8988T (cell line): Measurements from ENCODE around the gene PRKD1.
"Not testable (repeated sequence)": the region's sequence is repeated elsewhere in the genome, so short reads cannot be mapped to it uniquely, and the experiment has no call there.

Source experiments
- DNase-seq: peaks from one replicate; pipeline ENCODE4 v3.0.0; 2011

The PRKD1 gene

GRCh38 chr14:29734732-29735131 is 192.9 kb downstream of the PRKD1 start:
- DNase-seq = no peak

- DNase-seq = not testable (repeated sequence)
Measured at GRCh38 chr14:29726560-29727331, 200.9 kb downstream of the PRKD1 start.

- DNase-seq = no peak
Measured at GRCh38 chr14:29724991-29725390, 202.7 kb downstream of the PRKD1 start.

- DNase-seq = no peak
Measured at GRCh38 chr14:29722831-29723230, 204.8 kb downstream of the PRKD1 start.

- DNase-seq = no peak
Measured at GRCh38 chr14:29721586-29721985, 206.1 kb downstream of the PRKD1 start.

- DNase-seq = no peak
Measured at GRCh38 chr14:29717901-29718300, 209.7 kb downstream of the PRKD1 start.

- no peak for DNase-seq
Measured at GRCh38 chr14:29716150-29716549, 211.5 kb downstream of the PRKD1 start.

- DNase-seq = no peak
Measured at GRCh38 chr14:29712601-29713000, 215.0 kb downstream of the PRKD1 start.

- no peak for DNase-seq
Measured at GRCh38 chr14:29710015-29710414, 217.6 kb downstream of the PRKD1 start.

- no peak for DNase-seq
Measured at GRCh38 chr14:29709490-29709889, 218.2 kb downstream of the PRKD1 start.

- no peak for DNase-seq
Measured at GRCh38 chr14:29706700-29707099, 220.9 kb downstream of the PRKD1 start.

GRCh38 chr14:29705801-29706200 is 221.8 kb downstream of the PRKD1 start:
- DNase-seq = no peak

GRCh38 chr14:29689597-29689996 is 238.1 kb downstream of the PRKD1 start:
- not testable (repeated sequence) for DNase-seq

- no peak for DNase-seq
Measured at GRCh38 chr14:29687866-29688265, 239.8 kb downstream of the PRKD1 start.

- no peak for DNase-seq
Measured at GRCh38 chr14:29687071-29687765, 240.4 kb downstream of the PRKD1 start.

- no peak for DNase-seq
Measured at GRCh38 chr14:29684926-29685325, 242.7 kb downstream of the PRKD1 start.

GRCh38 chr14:29682789-29683188 is 244.9 kb downstream of the PRKD1 start:
- no peak for DNase-seq

- DNase-seq = no peak
Measured at GRCh38 chr14:29681316-29681715, 246.3 kb downstream of the PRKD1 start.

GRCh38 chr14:29674566-29675285 is 252.9 kb downstream of the PRKD1 start:
- DNase-seq = no peak

GRCh38 chr14:29672831-29673230 is 254.8 kb downstream of the PRKD1 start:
- no peak for DNase-seq

- no peak for DNase-seq
Measured at GRCh38 chr14:29671034-29671433, 256.6 kb downstream of the PRKD1 start.

GRCh38 chr14:29668201-29668600 is 259.4 kb downstream of the PRKD1 start:
- no peak for DNase-seq

GRCh38 chr14:29664515-29664914 is 263.1 kb downstream of the PRKD1 start:
- DNase-seq = no peak

GRCh38 chr14:29663281-29663801 is 264.3 kb downstream of the PRKD1 start:
- DNase-seq = no peak
